ENCODE results near the gene CDC45.
"Not testable (repeated sequence)": the region's sequence is repeated elsewhere in the genome, so short reads cannot be mapped to it uniquely, and the experiment has no call there.

The CDC45 gene

GRCh38 chr22:19479355-19480172 lies at the start of gene CDC45:
CDC45 (plus strand) TSS chr22:19479920; CDS start chr22:19479969, 49 bp downstream.
- peak; percentile 99 for DNase-seq

GRCh38 chr22:19429950-19430889 lies 49.5 kb upstream of the CDC45 start:
- DNase-seq: peak; percentile 87

GRCh38 chr22:19430890-19431541 lies 48.7 kb upstream of the CDC45 start:
- DNase-seq: peak; percentile 56

GRCh38 chr22:19431649-19432132 lies 48.0 kb upstream of the CDC45 start, which contains the start of gene HIRA:
HIRA (minus strand) TSS chr22:19431733; CDS start chr22:19431476, 257 bp downstream.
- DNase-seq: peak; percentile 88

- peak; percentile 98 for DNase-seq
Observed at GRCh38 chr22:19432133-19432851, 47.4 kb upstream of the CDC45 start, which contains the start of gene MRPL40. MRPL40 (plus strand) TSS chr22:19432545; CDS start chr22:19432555, 10 bp downstream.

- DNase-seq: no peak
Observed at GRCh38 chr22:19434401-19434800, 45.3 kb upstream of the CDC45 start.

GRCh38 chr22:19434829-19435580 lies 44.7 kb upstream of the CDC45 start:
- no peak for DNase-seq

GRCh38 chr22:19436444-19437161 lies 43.1 kb upstream of the CDC45 start:
- not testable (repeated sequence) for DNase-seq

GRCh38 chr22:19438298-19438697 lies 41.4 kb upstream of the CDC45 start:
- no peak for DNase-seq

- no peak for DNase-seq
Observed at GRCh38 chr22:19440411-19441195, 39.1 kb upstream of the CDC45 start.

GRCh38 chr22:19442166-19442565 lies 37.6 kb upstream of the CDC45 start:
- DNase-seq: no peak

- DNase-seq: no peak
Observed at GRCh38 chr22:19443544-19444211, 36.0 kb upstream of the CDC45 start.

- not testable (repeated sequence) for DNase-seq
Observed at GRCh38 chr22:19445279-19445982, 34.3 kb upstream of the CDC45 start.

GRCh38 chr22:19446603-19447329 lies 33.0 kb upstream of the CDC45 start:
- no peak for DNase-seq

GRCh38 chr22:19447330-19448075 lies 32.2 kb upstream of the CDC45 start, which contains the start of gene C22orf39:
C22orf39 (minus strand) TSS chr22:19447711; CDS start chr22:19447688, 23 bp downstream.
- DNase-seq: peak; percentile 96

GRCh38 chr22:19448076-19448607 lies 31.6 kb upstream of the CDC45 start:
- peak; percentile 39 for DNase-seq
